ENCODE results near the gene PROCA1. TPM values are rescaled to one million over a fixed set of nuclear protein-coding genes. Genes with fewer than 3 reads are reported as not detected.

PROCA1 gene
- polyA plus RNA-seq, 1 of the 3 experiments (the other 2 are of a cell fraction) = 7.1 TPM

- TF ChIP-seq REST (IDR thresholded peaks at IDR 0.05; ENCODE audit: low read depth, low read length) = peak; percentile 47
- TF ChIP-seq PBX3 (IDR thresholded peaks at IDR 0.05) = no peak
- TF ChIP-seq USF1 (IDR thresholded peaks at IDR 0.05; ENCODE audit: borderline replicate concordance, low read depth) = no peak
- no peak for TF ChIP-seq JUND (IDR thresholded peaks at IDR 0.05)
- TF ChIP-seq RCOR1 (IDR thresholded peaks at IDR 0.05; ENCODE audit: low read length) = no peak
- TF ChIP-seq EP300 (IDR thresholded peaks at IDR 0.05; ENCODE audit: borderline replicate concordance in 1 of 2, low read depth in 1 of 2, low read length in 1 of 2) = 0 out of 4 replicates have a peak, but pooled peaks of 1 of the 2 experiments have one; percentile 9
Measured at GRCh38 chr17:28710861-28711722, 596 bp downstream of the PROCA1 start (continued).

- H3K4me2 ChIP-seq = no peak overlapping the region
- no peaks in the 10 kb centered on the region for H3K9me3 ChIP-seq
- H3K4me3 ChIP-seq (ENCODE audit: low read depth in 2 of 2, low read length in 1 of 2) = no peak overlapping the region
- no peaks in the 10 kb centered on the region for H3K9me2 ChIP-seq
- H3K9ac ChIP-seq = no peak overlapping the region
- H3K4me1 ChIP-seq (ENCODE audit: control insufficient read depth in 1 of 2, insufficient read depth in 2 of 2, low read depth in 1 of 2, low read length in 1 of 2) = peaks cover 0 to 17% of the 10 kb centered on the region in 2 experiments; a peak in 2 of 4 replicates
- 100% methylated on average over 2 of the region's 2 CpGs for WGBS (ENCODE audit: low lambda C conversion rate)
- no peak for DNase-seq
- peaks cover 5 to 18% of the 10 kb centered on the region in 2 experiments for H3K36me3 ChIP-seq (replicated peaks in 1 of 2; ENCODE audit: control insufficient read depth in 1 of 2, insufficient read depth in 2 of 2, low read length in 1 of 2)
- no peak overlapping the region for H2AFZ ChIP-seq (ENCODE audit: low read depth)
- no peaks in the 10 kb centered on the region for H4K20me1 ChIP-seq (ENCODE audit: insufficient read depth)
- H3F3A ChIP-seq (replicated peaks; ENCODE audit: insufficient read depth) = peaks cover 29% of the 10 kb centered on the region
- peaks cover 9% of the 10 kb centered on the region; the same call in 1 of the 2 replicates for H3K79me2 ChIP-seq (ENCODE audit: insufficient read depth)
- peak overlapping the region in 1 of 2 experiments; percentile 26; a peak in 1 of 4 replicates for H3K27ac ChIP-seq (ENCODE audit: low read depth in 2 of 2, low read length in 1 of 2)
- ChIA-PET POLR2A (interaction anchor here (1.5 to 1.7 kb wide), 2 partner anchors 12 to 63 kb away, joined by 3 to 11 read pairs; partner anchors contain the start of genes BLTP2 and RPL23A), CTCF (interaction anchor here (0.8 to 3.1 kb wide), 4 partner anchors 20 to 195 kb away, joined by 3 to 17 read pairs (median 3); partner anchors contain the start of gene TLCD1)
- no peak for TF ChIP-seq MEF2A (IDR thresholded peaks at IDR 0.05; ENCODE audit: borderline replicate concordance, low read depth)
- TF ChIP-seq TEAD4 (IDR thresholded peaks at IDR 0.05; ENCODE audit: borderline replicate concordance, insufficient read depth) = no peak
- TF ChIP-seq CHD2 (IDR thresholded peaks at IDR 0.05; ENCODE audit: low read length, partially characterized antibody) = no peak
- no peak for TF ChIP-seq FOSL2 (IDR thresholded peaks at IDR 0.05; ENCODE audit: borderline replicate concordance, low read depth)
- TF ChIP-seq JUND (IDR thresholded peaks at IDR 0.05) = no peak
- TF ChIP-seq FOXJ3 (CRISPR knock-in tag; IDR thresholded peaks at IDR 0.05) = no peak
- TF ChIP-seq RFX5 (IDR thresholded peaks at IDR 0.05; ENCODE audit: low read length) = no peak
- TF ChIP-seq NRF1 (IDR thresholded peaks at IDR 0.05; ENCODE audit: low read depth, low read length) = no peak
- no peak for TF ChIP-seq GABPA (IDR thresholded peaks at IDR 0.05; ENCODE audit: low read depth)
- TF ChIP-seq MAX (IDR thresholded peaks at IDR 0.05; ENCODE audit: low read depth) = no peak
- no peak for TF ChIP-seq USF2 (IDR thresholded peaks at IDR 0.05; ENCODE audit: borderline replicate concordance, low read depth, low read length)
- TF ChIP-seq GATA2 (CRISPR knock-in tag; IDR thresholded peaks at IDR 0.05) = no peak
- no peak for TF ChIP-seq EP300 (IDR thresholded peaks at IDR 0.05; ENCODE audit: borderline replicate concordance in 1 of 2, low read depth in 1 of 2, low read length in 1 of 2)
- TF ChIP-seq ELF1 (IDR thresholded peaks at IDR 0.05) = no peak
- no peaks in the 10 kb centered on the region for H3K27me3 ChIP-seq (ENCODE audit: insufficient read depth)
Measured at GRCh38 chr17:28707339-28707720, 4.4 kb downstream of the PROCA1 start.
